HL-60/S4 treated with retinoic acid at 250 ng/mL for 4 days and 3 days (cell line): ENCODE results near the gene MAL.

Source experiments
- in situ Hi-C: fragments of 300-500 bp; cut with MboI; formaldehyde crosslinking; loops from 2 replicates; pipeline ENCODE4 v1.7.0; 2022; ENCODE audit warnings: low sequenced_read_pairs

Gene MAL

DNA sequence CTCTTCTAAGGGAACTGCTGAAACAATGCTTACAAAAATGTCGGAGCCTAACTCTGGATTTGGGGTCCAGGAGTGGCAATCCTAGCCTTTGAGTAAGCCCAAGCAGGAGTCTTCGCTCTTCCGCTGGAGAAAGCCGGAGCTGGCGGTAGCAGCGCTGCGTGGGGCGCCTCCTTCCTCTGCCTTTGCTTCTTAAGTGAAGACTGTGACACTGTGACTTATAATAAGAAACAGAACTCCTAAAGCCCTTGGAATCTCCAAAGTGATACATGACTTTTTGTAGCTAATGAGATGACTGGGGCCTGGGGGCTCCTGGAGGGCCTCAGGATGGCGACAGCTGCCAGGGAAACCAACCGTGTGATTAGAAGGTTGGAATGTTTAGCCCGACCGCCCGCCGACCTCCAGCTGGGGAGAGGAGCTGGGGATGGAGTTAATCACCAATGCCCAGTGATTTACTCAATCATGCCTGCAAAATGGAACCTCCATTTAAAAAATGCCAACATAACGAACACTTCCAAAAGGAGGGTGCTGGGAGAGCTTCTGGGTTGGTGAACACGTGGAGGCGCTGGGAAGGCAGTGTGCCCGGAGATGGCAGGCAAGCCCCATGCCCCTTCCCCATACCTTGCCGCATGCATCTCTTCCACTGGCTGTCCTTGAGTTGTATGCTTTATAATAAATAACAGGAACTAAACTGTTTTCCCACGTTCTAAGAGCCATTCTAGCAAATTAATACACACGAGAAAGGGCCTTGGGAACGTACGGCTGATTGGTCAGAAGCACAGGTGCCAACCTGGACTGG lies 29.0 kb upstream of the MAL start:
- in situ Hi-C loops: no loop called here

DNA sequence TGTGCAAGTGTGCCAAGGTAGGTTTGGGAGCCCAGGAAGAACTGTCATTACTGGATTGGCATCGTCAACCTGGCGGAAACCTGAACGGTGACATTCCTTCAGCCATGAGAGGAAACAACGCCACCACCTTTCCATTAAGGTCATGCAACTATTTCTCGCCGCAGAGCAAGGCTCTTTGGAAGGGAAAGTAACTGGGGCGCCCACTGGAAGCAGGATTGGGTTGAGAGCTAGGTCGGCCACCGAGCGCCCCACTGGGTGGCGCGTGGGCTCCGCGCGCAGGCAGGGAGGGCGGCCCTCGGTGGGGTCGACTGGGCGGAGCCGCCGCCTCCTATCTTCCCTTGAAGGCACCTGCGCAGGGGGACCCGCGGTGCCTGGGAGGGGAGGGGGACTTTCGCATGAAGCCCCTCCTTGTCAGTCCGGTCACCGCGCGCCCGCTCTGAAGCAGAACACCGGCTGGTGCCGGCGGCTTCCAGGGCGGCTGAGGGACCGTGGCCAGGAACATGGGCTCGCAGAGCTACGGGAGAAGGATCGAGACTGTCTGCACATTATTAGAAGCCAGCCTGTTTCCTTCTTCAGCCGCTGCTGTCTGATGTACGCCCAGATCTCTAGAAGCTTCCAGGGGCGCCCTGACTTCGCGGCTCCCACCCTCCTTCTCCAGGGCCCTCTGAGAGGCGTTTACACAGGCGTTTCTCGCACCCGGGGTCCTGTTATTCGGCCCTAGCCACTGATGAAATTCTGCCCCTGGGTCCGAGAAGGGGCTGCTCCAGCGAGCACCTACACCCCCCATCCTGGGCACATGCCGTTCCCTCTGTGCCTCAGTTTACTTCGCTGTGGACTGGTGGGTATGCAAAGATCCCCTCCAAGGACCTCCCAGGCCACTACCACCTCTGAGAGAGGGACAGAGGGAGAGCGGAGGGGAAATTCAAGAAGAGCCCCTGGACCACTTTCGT lies 27.3 kb upstream of the MAL start:
- in situ Hi-C loops: no loop called here

DNA sequence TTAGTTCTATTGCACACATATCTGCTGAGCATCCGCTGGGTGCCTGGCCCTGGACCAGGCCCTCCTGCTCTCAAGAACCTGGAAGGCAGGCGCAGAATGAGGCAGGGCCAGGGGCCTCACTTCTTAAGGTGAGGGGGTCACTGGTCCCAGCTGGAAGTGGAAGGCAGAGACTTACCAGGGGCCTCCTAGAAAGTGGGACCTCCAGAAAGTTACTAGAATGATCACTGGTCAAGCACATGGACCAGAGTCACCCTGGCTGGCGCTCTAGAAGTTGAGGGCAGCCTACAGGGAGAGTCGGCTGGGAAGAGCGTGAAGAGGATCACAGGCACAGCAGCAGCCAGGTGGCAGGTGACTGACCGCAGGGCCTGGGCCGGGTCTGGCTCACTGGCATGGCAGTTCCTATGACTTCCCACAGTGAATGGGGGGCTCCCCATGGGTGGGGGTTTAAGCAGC lies 26.1 kb upstream of the MAL start:
- in situ Hi-C loops: no loop called here

DNA sequence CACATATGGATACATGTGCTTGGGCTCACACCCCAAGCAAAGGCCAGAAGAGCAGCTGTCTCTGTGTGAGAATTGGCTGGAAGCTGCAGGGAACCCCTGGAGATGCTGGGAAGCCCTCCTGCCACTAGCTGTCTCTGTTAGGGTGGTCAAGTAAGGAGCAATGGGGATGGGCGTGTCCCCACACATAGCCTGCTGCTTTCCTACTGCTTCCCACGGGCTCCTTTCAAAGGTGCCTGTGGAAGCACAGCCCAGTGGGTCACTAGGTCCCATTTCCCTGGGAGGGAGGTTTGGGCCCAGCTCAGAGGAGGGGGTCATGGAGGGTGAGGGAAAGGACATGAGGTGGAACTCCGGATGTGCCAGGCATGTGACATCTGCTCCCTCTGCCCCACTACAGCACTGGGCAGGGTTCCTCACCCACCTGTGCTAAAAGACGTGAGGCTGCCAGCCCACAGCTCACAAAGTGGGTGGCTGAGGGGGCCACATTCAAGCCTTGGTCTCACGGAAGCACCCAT lies 24.4 kb upstream of the MAL start:
- in situ Hi-C loops: no loop called here

DNA sequence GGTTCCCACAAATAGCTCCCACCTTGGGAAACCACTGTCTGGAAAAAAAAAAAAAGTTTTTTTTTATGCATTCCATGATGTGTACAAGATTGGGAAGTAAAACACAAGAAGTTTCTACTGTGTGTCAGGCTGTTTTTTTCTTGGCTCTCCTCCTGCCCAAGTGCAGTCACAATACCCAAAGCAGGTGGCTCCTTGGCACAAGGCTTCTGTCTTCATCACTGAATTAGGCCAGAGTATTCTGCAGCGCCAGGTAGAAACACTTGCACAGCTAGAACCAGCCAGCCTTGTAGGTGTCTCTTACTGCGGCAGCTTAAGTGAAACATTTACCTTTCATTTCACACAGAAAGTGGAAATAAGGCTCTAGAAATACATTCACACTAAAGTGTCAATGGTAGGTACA lies 23.8 kb upstream of the MAL start:
- in situ Hi-C loops: no loop called here

DNA sequence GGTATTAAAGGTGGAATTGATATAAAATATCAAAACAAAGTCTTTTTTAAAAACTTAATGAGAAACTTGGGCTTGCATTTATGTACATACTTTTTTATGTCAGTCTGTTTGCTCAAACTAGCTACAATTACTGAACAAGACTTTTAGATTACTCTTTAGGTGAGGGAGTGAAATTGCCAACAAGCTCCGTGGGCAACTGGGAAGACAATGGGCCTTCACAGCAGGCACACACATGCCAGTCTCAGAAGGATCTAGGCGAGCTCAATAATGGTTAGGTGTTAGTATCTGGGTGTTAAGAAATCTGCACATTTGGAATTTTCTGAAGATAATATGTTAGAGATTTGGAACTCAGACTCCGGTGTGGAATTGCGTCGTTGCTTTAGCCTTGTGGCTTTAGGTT lies 23.0 kb upstream of the MAL start:
- in situ Hi-C loops: no loop called here

DNA sequence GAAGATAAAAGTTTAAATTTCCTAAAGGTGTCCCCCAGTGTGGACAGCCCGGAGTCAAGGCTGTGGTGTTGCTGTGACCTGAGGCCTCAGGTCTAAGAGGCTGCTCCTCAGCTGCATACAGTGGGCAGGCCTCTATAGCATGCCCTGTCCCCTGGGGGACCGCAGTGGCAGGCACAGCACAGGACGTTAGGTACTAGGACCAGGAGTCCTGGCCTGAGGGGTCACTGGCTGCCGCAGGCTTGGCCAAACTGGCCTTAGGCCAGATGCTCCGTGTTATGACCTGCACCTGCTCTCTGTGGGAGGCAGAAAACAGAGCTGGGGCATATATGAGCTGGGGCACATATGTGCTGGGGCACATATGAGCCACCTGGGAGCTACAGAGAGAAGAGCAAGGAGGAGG lies 21.2 kb upstream of the MAL start:
- in situ Hi-C loops: no loop called here

DNA sequence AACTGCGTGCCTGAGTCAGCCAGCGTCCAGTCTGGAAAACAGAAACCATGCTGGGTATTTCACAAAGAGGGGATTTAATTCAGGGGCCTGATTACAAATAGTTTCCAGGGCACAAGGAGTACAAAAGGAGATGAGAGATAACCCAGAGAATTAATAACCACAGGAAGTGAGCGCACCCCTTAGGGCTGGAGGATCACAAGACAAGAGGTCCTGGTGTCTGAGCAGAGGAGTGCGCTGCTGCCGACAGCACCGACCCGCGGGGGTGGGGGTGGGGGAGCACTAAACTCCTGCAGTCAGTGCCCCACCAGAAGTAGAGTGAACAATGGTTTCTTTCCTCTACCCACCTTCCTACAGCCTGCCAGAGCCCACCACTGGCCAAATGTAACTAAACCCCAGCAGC lies 20.8 kb upstream of the MAL start:
- in situ Hi-C loops: no loop called here

DNA sequence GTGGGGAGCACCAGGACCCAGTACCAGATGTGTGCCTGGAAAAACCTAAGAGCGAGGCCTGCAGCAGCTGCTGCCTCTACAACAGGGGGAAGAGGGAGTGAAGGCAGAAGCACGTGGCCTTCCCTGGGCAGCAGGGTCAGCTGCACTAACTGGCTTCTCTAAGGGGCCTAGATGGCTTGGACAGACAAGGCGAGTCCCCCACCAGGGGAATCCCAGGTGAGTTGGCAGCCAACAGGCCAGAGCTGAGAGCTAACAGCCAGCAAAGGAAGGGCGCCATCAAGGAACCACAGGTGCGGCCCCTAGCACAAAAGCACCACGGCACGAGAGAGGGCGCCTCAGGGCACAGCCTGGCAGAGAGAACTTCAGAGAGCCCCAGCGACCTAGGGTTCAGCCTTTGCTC lies 19.8 kb upstream of the MAL start:
- in situ Hi-C loops: no loop called here

DNA sequence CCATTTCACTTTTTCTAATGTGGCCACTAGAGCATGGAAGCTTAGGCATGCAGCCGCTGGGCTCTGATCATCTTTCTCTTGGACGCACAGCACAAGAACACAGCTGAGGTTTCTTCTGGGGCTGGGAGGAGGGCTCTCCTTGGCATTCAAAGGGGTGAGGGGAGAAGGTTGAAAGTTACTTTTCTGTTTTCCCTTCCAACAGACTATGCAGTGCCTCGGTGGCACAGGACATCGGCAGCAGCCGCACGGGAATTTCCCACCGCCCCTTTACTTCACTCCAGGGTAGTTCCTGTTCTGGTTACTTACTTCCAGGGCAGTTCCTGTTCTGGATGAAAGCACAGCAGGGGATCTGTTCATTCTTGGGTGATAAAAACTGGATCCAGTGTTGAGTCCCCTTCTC lies 18.9 kb upstream of the MAL start:
- in situ Hi-C loops: no loop called here

DNA sequence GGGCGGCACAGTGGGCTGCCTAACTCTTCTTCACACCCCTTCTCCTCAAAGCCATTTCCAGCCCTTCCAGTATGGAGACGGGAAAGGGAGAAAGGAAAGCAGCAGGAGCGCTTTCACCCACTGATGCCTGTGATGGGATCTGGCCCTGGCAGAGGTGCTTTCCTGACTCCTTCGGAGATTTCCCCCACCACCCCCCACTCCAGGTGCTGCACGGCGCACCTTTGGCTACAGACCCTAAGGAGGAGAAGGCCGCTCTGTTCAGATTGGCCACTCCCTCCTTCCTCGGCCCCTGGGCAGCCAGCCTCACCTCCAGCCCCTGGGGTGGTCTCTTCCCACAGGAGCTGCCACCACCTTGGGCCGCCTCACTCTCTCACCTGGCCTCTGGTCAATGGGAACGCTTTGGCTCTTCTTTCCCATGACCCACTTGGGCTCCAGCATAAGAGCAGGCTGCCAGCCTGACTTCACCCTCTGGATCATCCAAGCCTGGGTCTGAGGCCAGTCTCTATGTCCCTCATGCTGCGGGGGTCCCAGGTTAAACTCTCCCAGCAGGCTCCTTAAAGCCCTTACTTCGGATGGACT lies 18.4 kb upstream of the MAL start:
- in situ Hi-C loops: no loop called here

DNA sequence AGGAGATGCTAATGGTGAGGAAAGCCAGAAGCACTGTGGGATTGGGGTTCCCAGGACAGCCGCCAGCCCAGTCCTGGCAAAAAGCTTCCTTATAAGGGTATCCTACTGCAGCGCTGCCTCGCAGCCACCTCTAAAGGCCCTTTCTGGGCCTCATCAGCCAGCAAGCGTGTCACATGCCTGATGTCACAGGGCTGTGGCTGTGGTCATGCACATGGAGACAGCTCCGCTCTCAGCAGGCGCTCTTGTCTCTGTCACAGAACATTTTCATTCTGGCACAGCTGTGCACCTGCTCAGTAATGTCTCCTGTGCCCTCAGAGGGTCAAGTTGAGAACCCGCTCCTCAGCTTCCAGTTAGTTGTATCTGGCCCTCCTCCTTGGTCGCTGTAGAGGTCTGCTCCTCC lies 17.7 kb upstream of the MAL start:
- in situ Hi-C loops: no loop called here

DNA sequence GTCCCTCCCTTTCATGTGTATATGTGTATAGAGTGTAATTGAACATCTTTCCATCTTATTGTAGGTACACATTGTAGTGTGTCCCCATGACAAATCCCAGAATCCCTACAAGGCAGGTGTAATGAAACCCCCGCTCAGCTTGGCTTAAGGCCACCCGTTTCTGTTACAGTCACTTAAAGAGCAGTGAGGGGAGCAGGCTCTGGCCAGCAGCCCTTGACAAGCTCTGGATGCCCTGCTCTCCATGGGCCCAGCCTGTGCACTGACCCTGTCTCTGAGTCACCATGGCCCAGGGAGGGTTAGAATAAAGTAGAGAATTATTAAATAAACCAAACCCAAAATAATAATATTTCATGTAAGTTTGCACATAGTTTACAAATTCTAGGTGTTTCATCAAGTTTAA lies 17.2 kb upstream of the MAL start:
- in situ Hi-C loops: no loop called here

DNA sequence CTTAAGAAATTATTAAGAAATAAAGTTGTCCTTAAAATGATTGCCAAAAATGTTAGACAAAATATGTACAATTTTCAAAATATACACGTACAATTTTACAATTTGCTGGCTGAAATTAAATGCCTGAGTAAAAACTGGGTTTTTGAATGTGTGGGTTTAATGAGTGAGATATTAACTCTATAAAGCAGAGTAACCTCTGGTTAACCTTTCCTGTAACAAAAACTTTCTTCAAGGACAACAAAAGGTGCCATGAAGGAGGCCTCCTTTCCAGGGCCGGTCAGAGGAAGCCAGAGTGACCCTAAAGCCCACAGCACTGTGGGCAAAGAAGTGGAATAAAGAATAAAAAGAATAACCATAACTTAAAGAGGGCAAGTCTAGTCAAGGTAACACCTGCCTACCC lies 16.5 kb upstream of the MAL start:
- in situ Hi-C loops: no loop called here

DNA sequence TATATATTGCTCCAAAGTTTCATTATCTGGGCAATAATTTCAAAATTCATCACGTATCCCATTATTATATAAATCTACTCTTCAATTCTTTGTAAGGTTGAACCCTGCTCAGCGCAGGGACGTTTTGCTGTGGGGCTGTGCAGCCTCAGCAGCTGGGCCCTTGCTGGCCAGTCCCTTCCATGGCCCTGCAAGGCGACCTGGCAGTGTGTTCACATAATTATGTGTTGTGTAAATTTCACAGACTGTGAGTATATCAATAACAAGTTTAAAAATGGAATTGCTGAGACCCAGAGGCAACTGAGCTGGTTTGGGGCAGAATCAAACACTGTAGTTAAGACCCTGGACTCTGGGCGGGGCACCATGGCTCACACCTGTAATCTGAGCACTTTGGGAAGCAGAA lies 16.1 kb upstream of the MAL start:
- in situ Hi-C loops: no loop called here

DNA sequence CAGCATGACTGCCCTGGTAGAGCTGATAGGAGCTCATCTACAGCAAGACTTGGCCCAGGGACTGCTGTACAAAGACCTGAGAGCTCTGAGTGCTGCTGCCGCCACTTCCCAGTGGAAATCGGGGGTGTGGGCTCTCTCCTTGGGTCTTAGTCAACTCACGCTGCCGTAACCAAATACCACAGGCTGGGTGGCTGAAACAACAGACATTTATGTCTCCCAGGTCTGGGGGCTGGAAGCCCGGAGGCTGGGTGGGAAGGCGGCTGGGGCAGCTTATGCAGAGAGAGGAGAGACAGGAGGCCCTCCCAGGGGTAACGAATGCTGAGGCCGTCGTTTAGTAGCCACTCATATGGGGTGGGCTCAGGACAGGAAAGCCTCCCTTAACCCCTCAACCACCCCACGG lies 15.4 kb upstream of the MAL start:
- in situ Hi-C loops: no loop called here

DNA sequence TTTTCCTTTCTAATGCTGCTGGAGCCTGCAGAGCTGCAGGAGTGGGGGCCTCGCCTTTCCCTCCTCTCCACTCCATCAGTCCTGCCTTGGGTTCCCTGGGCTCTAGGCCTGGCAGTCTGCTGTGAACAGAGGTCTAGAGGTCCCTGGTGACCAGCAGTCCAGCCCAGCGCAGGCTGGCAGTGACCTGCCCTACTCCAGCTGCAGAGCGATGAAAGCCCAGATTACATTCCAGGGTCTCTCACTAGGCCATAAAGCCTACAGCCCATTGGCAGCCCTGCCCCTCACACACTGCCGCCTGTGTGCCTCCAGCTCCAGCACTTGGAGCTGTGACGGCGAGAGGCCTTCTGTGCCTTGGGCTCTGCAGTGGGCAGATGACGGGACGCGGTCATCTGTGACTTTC lies 14.8 kb upstream of the MAL start:
- in situ Hi-C loops: no loop called here

DNA sequence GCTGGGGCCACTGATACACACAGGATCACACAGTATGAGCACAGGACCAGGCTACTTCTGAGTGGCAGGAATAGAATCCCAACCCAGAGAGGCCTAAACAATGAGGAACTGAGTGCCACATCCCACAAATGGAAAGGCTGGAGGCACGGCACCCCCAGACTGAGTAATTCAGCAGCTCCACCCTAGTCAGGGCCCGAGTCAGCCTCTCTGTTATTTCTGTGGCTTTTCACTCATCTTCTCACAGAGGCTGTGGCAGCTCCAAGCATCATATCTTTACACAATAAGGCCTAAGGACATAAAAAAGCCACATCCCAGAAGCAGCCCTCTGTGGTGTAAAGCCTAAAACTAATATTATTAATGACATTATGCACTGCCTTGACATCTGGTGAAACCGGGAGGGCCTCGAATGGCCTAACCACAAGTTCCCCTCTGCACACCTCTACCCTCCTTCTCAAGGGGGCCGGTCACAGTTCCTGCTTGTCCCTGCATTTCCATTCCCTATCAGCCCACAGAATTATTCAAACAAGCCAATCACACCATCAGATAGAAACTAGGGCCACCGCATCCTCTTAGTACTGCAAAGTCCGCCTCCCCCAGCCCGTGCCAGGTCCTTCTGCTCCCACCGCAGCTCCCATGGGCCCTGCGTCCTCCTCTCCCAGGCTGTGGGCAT lies 12.5 kb upstream of the MAL start:
- in situ Hi-C loops: no loop called here

DNA sequence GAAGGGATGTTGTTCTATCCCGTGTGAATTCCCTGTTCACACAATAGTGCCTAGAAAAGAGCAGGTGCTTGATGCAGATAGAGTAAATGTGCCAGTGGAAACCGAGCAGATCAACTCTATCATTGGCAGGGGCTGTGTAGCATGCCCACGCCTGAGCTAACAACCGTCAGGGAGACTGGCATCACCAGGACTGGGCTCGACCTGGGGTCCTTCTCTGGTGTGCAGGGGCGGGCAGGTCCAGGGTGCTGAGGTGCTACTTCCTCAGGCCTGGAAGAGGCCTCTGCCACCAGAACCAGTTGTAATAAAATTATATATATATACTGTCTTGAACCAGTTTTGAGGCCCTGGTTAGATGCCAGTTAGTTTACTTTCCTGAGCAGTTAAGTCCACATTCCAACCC lies 11.8 kb upstream of the MAL start:
- in situ Hi-C loops: no loop called here

DNA sequence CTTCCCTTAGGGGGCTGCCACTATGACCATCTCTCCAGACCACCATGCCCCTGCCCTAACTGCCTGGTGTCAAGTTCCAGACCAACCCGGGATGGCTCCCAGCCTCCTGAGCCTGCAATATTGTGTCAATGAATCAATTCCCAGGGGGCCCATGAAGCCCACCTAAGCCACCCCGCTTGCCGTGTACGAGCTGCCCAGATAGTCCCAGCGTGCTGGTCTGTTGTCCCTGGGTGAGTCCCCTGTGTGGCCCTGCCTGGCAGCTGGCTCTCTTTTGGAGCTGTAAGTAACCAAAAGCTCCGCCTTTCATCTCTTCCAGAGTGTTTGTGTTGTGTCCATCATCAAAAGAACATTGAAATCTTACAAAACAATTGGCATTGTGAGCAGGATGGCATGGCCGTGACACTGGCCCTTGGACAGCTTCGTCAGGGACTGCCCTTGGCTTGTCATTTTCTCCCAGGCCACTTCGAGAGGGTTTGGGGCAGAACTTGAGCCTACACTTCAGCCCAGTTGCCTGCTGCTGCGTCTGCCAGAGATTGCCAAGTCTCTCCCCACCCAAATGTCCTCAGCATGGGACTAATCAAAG lies 11.3 kb upstream of the MAL start:
- in situ Hi-C loops: no loop called here
